Brain microvascular endothelial cell (primary cell): ENCODE results near the gene METTL26.

Source experiments
- DNase-seq: peaks from one replicate; pipeline ENCODE4 v3.0.0-alpha.2; 2020
- H3K27ac ChIP-seq: fragments of 250-450 bp; sonication (Bioruptor Pico); 2 replicates; pipeline ENCODE4 v1.5.1; 2020; ENCODE audit warnings: mild to moderate bottlenecking, moderate library complexity
- H3K27me3 ChIP-seq: fragments of 250-450 bp; sonication (Bioruptor Pico); replicated peaks from 2 replicates; pipeline ENCODE4 v1.5.1; 2020; ENCODE audit warnings: mild to moderate bottlenecking
- H3K36me3 ChIP-seq: fragments of 250-450 bp; sonication (Bioruptor Pico); replicated peaks from 2 replicates; pipeline ENCODE4 v1.5.1; 2020; ENCODE audit warnings: mild to moderate bottlenecking
- H3K4me3 ChIP-seq: 2 replicates; pipeline ENCODE4 v1.5.1; 2011; ENCODE audit warnings: low read depth, mild to moderate bottlenecking, control low read depth, low read length, moderate library complexity
- in situ Hi-C: cut with HindIII; loops from 2 replicates; pipeline ENCODE4 v1.10.0; 2017; ENCODE audit warnings: low sequenced_read_pairs, low pct_ligation_motif_present
- TF ChIP-seq, protein P1 (sequence below): IDR thresholded peaks from 2 replicates; pipeline ENCODE4 v1.5.1; 2011; ENCODE audit warnings: low read depth, mild to moderate bottlenecking, moderate library complexity, low read length, control low read depth, inconsistent platforms; ENCODE audit errors: missing control alignments

The METTL26 gene

DNA sequence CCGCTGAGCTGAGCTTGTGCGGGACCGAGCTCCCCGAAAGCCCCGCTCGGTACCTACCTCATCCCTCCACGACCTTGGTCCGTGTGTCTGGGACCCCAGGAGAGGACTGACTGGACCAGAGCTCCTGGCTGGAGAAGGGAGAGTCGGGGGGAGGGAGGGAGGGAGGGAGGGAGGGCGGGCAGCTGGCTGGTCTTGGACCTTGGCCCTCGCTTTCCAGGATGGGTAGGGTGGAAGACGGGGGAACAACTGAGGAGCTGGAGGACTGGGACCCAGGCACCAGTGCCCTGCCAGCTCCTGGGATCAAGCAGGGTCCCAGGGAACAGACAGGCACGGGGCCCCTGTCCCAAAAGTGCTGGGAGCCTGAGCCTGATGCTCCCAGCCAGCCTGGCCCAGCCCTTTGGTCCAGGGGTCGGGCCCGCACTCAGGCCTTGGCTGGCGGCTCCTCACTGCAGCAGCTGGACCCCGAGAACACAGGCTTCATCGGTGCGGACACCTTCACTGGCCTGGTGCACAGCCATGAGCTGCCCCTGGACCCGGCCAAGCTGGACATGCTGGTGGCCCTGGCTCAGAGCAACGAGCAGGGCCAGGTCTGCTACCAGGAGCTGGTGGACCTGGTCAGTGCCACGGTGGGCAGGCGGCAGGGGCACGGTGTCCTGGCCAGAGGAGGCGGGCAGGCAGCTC lies 39.9 kb upstream of the METTL26 start:
- H3K36me3 ChIP-seq, result peaks cover 31% of the 10 kb centered on the region
- no peak for DNase-seq
- no peaks in the 10 kb centered on the region for H3K27me3 ChIP-seq
- in situ Hi-C loops, result no loop called here
- TF ChIP-seq, protein P1, sequence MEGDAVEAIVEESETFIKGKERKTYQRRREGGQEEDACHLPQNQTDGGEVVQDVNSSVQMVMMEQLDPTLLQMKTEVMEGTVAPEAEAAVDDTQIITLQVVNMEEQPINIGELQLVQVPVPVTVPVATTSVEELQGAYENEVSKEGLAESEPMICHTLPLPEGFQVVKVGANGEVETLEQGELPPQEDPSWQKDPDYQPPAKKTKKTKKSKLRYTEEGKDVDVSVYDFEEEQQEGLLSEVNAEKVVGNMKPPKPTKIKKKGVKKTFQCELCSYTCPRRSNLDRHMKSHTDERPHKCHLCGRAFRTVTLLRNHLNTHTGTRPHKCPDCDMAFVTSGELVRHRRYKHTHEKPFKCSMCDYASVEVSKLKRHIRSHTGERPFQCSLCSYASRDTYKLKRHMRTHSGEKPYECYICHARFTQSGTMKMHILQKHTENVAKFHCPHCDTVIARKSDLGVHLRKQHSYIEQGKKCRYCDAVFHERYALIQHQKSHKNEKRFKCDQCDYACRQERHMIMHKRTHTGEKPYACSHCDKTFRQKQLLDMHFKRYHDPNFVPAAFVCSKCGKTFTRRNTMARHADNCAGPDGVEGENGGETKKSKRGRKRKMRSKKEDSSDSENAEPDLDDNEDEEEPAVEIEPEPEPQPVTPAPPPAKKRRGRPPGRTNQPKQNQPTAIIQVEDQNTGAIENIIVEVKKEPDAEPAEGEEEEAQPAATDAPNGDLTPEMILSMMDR, result no peak
- peak overlapping the region; percentile 29 for H3K4me3 ChIP-seq
- no peak overlapping the region for H3K27ac ChIP-seq

DNA sequence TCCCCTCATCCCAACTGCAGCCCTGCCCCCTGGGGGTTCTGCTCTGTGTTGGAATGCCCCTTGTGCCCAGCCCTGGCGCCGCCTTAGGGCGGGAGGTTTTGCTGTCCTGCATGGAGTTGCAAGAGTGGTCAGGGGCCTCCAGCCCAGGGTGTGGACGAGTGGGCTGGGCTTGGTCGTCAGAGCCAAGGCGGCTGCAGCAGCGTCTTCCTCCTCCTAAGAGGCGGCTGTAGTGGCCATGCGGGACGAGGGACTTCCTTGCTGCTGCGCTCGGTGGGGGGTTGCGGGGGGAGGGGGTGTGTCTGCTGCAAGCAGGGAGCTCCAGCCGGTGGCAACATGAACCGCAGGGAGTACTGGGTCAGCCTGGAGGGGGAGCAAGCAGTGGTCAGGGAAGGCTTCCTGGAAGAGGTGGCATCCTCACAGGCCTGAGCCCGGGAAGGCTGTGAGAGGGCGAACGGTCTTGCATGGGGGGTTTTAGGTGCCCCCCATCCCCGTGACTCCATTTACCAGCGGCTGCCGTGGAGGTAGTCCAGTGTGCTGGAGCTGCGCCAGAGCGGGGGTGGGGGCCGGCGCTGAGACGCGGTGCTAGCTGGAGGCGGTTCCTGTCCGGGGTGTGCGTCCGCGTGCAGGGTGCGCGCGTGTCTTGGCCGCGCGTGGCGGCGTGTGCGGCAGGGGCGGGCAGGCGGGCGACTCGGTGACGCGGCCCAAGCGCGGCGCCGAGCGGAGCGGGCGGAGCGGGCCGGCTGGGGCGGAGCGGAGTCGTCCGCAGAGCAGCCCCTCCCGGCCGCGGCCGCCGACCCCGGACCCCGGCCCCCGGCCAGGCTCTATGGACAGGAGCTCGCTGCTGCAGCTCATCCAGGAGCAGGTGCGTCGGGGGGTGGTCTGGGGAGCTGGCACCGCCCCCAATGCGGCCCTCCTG lies 39.1 kb upstream of the METTL26 start, which contains the start of gene RHBDL1:
RHBDL1 (plus strand) TSS at position 704 of the 916 bp plus-strand sequence; CDS start at position 824, 120 bp downstream.
- TF ChIP-seq, protein P1, result no peak
- in situ Hi-C loops, result no loop called here
- H3K4me3 ChIP-seq, result peak within 1 kb of the TSS; percentile 40
- no peaks in the 10 kb centered on the region for H3K27me3 ChIP-seq
- no peak within 1 kb of the TSS for H3K27ac ChIP-seq
- H3K36me3 ChIP-seq, result peaks cover 39% of the 10 kb centered on the region
- peak; percentile 34 for DNase-seq

DNA sequence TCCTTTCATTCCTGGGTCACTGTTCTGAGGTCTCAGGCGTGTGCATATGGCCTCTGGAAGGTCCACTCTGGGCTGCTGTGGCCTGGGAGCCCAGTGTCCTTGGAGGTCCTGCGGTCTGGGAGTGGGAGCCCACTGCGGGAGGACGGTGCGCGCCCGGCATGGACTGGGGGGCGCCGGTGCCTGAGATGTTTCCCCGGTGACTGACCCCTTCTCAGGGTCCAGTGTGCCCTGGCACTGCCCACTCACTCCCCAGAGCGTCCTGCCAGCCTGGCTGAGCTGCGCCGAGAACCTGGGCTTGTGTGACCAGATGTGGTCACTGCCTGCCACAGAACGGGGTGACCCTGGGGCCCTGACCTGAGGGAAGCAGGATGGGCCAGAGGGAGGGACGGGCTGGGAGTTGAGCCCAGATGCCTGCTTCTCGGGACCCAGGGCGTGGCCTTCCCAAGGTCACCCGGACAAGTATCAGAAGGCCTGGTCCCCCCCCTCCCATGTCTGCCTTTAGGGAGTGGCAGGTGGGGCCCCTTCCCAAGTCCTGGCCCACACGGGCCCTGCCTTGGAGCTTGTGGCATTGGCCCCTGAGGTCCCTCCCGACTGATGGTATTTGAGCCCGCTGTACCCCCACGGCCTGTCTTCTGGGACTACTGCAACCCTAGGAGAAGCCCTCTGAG lies 38.2 kb upstream of the METTL26 start:
- Histone ChIP-seq H3K4me3 (no peak overlapping the region), H3K36me3 (peaks cover 48% of the 10 kb centered on the region), H3K27me3 (no peaks in the 10 kb centered on the region), H3K27ac (no peak overlapping the region)
- TF ChIP-seq, protein P1, result no peak
- DNase-seq, result no peak
- in situ Hi-C loops, result no loop called here

DNA sequence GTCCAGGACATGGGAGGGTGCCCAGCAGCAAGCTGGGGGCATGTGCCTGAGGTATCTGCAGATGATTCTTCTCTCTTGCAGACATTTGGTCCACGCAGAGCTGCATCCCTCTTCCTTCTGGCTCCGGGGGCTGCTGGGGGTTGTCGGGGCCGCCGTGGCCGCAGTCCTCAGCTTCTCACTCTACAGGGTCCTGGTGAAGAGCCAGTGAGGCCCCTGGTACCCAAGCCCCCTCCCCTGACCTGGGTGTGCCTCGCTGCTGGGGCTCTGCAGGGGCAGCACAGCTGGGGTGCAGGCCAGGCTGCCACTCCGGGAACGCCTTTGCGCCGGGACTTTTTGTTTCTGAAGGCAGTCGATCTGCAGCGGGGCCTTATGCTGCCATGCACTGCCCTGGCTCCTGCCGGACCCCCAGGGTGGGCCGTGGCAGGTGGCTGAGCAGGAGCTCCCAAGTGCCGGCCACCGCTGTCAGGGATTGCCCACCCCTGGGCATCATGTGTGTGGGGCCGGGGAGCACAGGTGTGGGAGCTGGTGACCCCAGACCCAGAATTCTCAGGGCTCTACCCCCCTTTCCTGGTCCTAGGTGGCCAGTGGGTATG lies 37.4 kb upstream of the METTL26 start:
- Histone ChIP-seq H3K36me3 (peaks cover 51% of the 10 kb centered on the region), H3K4me3 (no peak overlapping the region), H3K27me3 (no peaks in the 10 kb centered on the region), H3K27ac (no peak overlapping the region)
- no peak for DNase-seq
- in situ Hi-C loops, result no loop called here
- TF ChIP-seq, protein P1, result no peak

DNA sequence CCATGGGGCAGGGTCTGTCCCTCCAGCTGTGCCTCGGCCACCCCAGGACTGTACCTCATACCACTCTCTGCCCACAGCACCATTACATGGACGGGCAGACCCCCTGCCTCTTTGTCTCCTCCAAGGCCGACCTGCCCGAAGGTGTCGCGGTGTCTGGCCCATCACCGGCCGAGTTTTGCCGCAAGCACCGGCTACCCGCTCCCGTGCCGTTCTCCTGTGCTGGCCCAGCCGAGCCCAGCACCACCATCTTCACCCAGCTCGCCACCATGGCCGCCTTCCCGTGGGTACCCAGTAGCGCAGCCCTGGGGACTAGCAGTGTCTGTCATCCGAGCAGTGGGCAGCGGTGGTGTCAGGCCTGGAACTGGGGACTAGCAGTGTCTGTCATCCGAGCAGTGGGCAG lies 36.7 kb upstream of the METTL26 start:
- in situ Hi-C loops, result no loop called here

More for the DNA sequence above, 36.7 kb upstream of the METTL26 start:
- H3K27me3 ChIP-seq, result no peaks in the 10 kb centered on the region
- TF ChIP-seq, protein P1, result no peak
- no peak for DNase-seq
- H3K27ac ChIP-seq, result no peak overlapping the region
- no peak overlapping the region for H3K4me3 ChIP-seq
- H3K36me3 ChIP-seq, result peaks cover 51% of the 10 kb centered on the region
